K562 (cell line): ENCODE data around the gene NUDT1. TPM values are rescaled to one million over a fixed set of nuclear protein-coding genes. Genes with fewer than 3 reads are reported as not detected.

ENCODE experiments used
- ATAC-seq: fragments of 200-7000 bp; cut with Tn5 transposase; 3 replicates; pipeline ENCODE4 v1.9.1; 2020; ENCODE audit warnings: moderate library complexity
- BruUV-seq: library from RNA; stranded (reverse); fragments of 400-500 nt; replicated peaks from 2 replicates; lab custom pipeline; 2021; lab: Mats Ljungman, UMichigan
- CTCF ChIA-PET: fragments of 300-600 bp; formaldehyde crosslinking; extraction: SDS; loops from one replicate; lab custom pipeline; 2021; ENCODE audit warnings: low intra/inter-chr PET ratio; lab: Yijun Ruan, JAX
- POLR2A ChIA-PET: fragments of 300-600, 350-650 bp; sonication (Branson Sonifier 250); formaldehyde crosslinking; extraction: SDS; loops from one replicate; lab custom pipeline; 2021; ENCODE audit warnings: antibody characterized with exemption, inconsistent platforms; lab: Yijun Ruan, JAX
- DNase-seq, 4 experiments: peaks; one replicate each; pipeline versions ENCODE4 v3.0.0 to v3.0.0-alpha.2; 2011 to 2018; ENCODE audit warnings: low spot score in 3 of 4, mixed read lengths in 3 of 4; ENCODE audit errors: extremely low read depth in 1 of 4
- FAIRE-seq: peaks from 2 replicates; lab custom pipeline; 2011; peaks lifted over from hg19 to GRCh38; lab: Jason Lieb, UNC
- H2AFZ ChIP-seq: 2 replicates; pipeline ENCODE4 v1.6.0; 2011; ENCODE audit warnings: low read depth, low read length, control low read depth, inconsistent platforms
- H3K27ac ChIP-seq: fragments of 200-600 bp; 3 replicates; pipeline ENCODE4 v1.8.0; 2011; ENCODE audit warnings: low read depth, mild to moderate bottlenecking, control low read depth, inconsistent platforms, low read length, moderate library complexity, mixed read lengths; ENCODE audit errors: extremely low read depth
- H3K27me3 ChIP-seq, 2 experiments: fragments of 300-600 bp in 1 of 2; 2 replicates in 1 of 2; 3 replicates in 1 of 2; pipeline versions ENCODE4 v1.6.0 to v1.8.0; 2011; ENCODE audit warnings: inconsistent platforms in 2 of 2, low read length in 2 of 2, mild to moderate bottlenecking in 1 of 2, mixed read lengths in 1 of 2, moderate library complexity in 1 of 2; ENCODE audit not compliant: control insufficient read depth in 2 of 2, insufficient read depth in 2 of 2
- H3K36me3 ChIP-seq: fragments of 300-600 bp; 3 replicates; pipeline ENCODE4 v1.8.0; 2011; ENCODE audit warnings: mild to moderate bottlenecking, low read length, inconsistent platforms; ENCODE audit not compliant: control insufficient read depth, insufficient read depth
- H3K4me1 ChIP-seq, 2 experiments: fragments of 200-600 bp in 1 of 2; replicated peaks in 1 of 2; 2 replicates in 1 of 2; 3 replicates in 1 of 2; pipeline versions ENCODE4 v1.5.1 to v1.8.0; 2011; ENCODE audit warnings: inconsistent platforms in 2 of 2, low read length in 2 of 2, mild to moderate bottlenecking in 1 of 2, mixed read lengths in 1 of 2, moderate library complexity in 1 of 2; ENCODE audit not compliant: control insufficient read depth in 2 of 2, insufficient read depth in 2 of 2
- H3K4me2 ChIP-seq: 2 replicates; pipeline ENCODE4 v1.6.1; 2011; ENCODE audit warnings: low read length, control low read depth, inconsistent platforms, mixed read lengths; ENCODE audit not compliant: insufficient read depth
- H3K4me3 ChIP-seq: fragments of 200-600 bp; sonication (generic), shearing (Covaris generic); 2 replicates; pipeline ENCODE4 v1.5.1; 2016; ENCODE audit warnings: control low read depth, inconsistent platforms
- H3K79me2 ChIP-seq: fragments of 200-600 bp; 3 replicates; pipeline ENCODE4 v1.8.0; 2011; ENCODE audit warnings: low read length, inconsistent platforms; ENCODE audit not compliant: control insufficient read depth, insufficient read depth
- H3K9ac ChIP-seq, 2 experiments: 2 replicates each; pipeline versions ENCODE4 v1.6.0 to v1.6.1; 2011; ENCODE audit warnings: low read depth in 2 of 2, low read length in 2 of 2, control low read depth in 1 of 2, inconsistent platforms in 1 of 2, mild to moderate bottlenecking in 1 of 2, mixed read lengths in 1 of 2; ENCODE audit not compliant: insufficient read depth in 1 of 2
- H3K9me1 ChIP-seq: one replicate; pipeline ENCODE4 v1.6.0; 2011; ENCODE audit warnings: inconsistent platforms, mild to moderate bottlenecking, low read length, moderate library complexity; ENCODE audit not compliant: control insufficient read depth, insufficient read depth
- H3K9me3 ChIP-seq: replicated peaks from 2 replicates; pipeline ENCODE4 v1.5.1; 2011; ENCODE audit warnings: low read depth, low read length, inconsistent platforms; ENCODE audit not compliant: control insufficient read depth, insufficient read depth
- H4K20me1 ChIP-seq: replicated peaks from 2 replicates; pipeline ENCODE4 v1.6.1; 2011; ENCODE audit warnings: low read length, inconsistent platforms, mixed read lengths; ENCODE audit not compliant: control insufficient read depth, insufficient read depth
- BMI1 ChIP-seq: fragments of 150-350 bp; IDR thresholded peaks from 2 replicates; pipeline ENCODE4 v1.6.1; 2014; ENCODE audit warnings: low read length
- ETV5 ChIP-seq: sonication (generic); formaldehyde crosslinking; IDR thresholded peaks from 2 replicates; pipeline ENCODE4 v1.4.0; 2020; ENCODE audit warnings: low read depth, mild to moderate bottlenecking, missing genetic modification reagents
- GABPB2 ChIP-seq: fragments of 250-450 bp; sonication (Bioruptor Pico); conservative IDR thresholded peaks from 2 replicates; pipeline ENCODE4 v1.5.1; 2021; ENCODE audit warnings: mild to moderate bottlenecking
- HINFP ChIP-seq: fragments of 450-650 bp; conservative IDR thresholded peaks from 2 replicates; pipeline ENCODE4 v1.6.1; 2016; ENCODE audit warnings: missing genetic modification characterization, low read depth, mild to moderate bottlenecking, control low read depth, missing compliant biosample characterization
- HMGN3 ChIP-seq: IDR thresholded peaks from 2 replicates; pipeline ENCODE4 v1.6.1; 2011; ENCODE audit warnings: borderline replicate concordance, low read depth, mild to moderate bottlenecking, mixed read lengths, low read length; ENCODE audit not compliant: insufficient read length; ENCODE audit errors: extremely low read depth
- MLLT1 ChIP-seq, 2 experiments: fragments of 450-650 bp; IDR thresholded peaks; 2 replicates each; pipeline ENCODE4 v1.6.1; 2016
- MYNN ChIP-seq, 2 experiments: sonication (generic); formaldehyde crosslinking in 1 of 2; IDR thresholded peaks; 2 replicates each; pipeline versions ENCODE4 v1.5.0 to v1.6.1; 2016 to 2020; ENCODE audit warnings: antibody characterized with exemption in 1 of 2, missing genetic modification reagents in 1 of 2
- YY1 ChIP-seq, 3 experiments: IDR thresholded peaks; 2 replicates each; pipeline ENCODE4 v1.6.1; 2011; ENCODE audit warnings: low read length in 2 of 3, mild to moderate bottlenecking in 2 of 3, moderate library complexity in 2 of 3, borderline replicate concordance in 1 of 3, control low read depth in 1 of 3, low read depth in 1 of 3; ENCODE audit not compliant: insufficient read depth in 3 of 3, insufficient replicate concordance in 2 of 3, control insufficient read depth in 1 of 3, insufficient read length in 1 of 3; ENCODE audit errors: extremely low read depth in 1 of 3
- ZNF699 ChIP-seq: fragments of 250-450 bp; sonication (Bioruptor Pico); IDR thresholded peaks from 2 replicates; pipeline ENCODE4 v1.8.0; 2021; ENCODE audit warnings: mild to moderate bottlenecking, moderate library complexity; ENCODE audit not compliant: insufficient replicate concordance
- WGBS: fragments of 100-300 bp; shearing (Covaris generic); methylation state at CpG from one replicate; pipeline ENCODE4 v1.1.6; 2016; ENCODE audit warnings: low coverage, mixed read lengths; ENCODE audit not compliant: insufficient coverage; ENCODE audit errors: missing lambda C conversion rate; 5-methylcytosine and 5-hydroxymethylcytosine counted together
- in situ Hi-C: fragments of 300-500 bp; cut with MboI; formaldehyde crosslinking; loops from 4 replicates; pipeline ENCODE4 v1.15.0; 2018; ENCODE audit warnings: inconsistent platforms, mixed read lengths
- intact Hi-C: fragments of 100-400 bp; cut with micrococcal nuclease; formaldehyde crosslinking; loops from 2 replicates; pipeline ENCODE4 v1.14.2; 2022
- polyA plus RNA-seq, 8 experiments: library from polyadenylated mRNA; depleted of rRNA in 4 of 8; stranded (reverse) in 5 of 8; unstranded in 3 of 8; fragments of >200 nt; fragmentation: Nextera tagmentation in 2 of 8; fragmentation: Illumina TruSeq in 1 of 8; extraction: Ambion mirVana in 2 of 8; extraction: Trizol in 1 of 8; gene quantifications; 2 replicates each; pipeline versions ENCODE4 v1.2.1 to v1.2.3, GENCODE V29; 2011 to 2014; ENCODE audit warnings: inconsistent platforms in 1 of 8, missing spikeins in 1 of 8
- total RNA-seq, 7 experiments: library from RNA; depleted of rRNA in 6 of 7; stranded (reverse); fragments of >200 nt in 6 of 7; fragmentation: Illumina TruSeq in 2 of 7; extraction: Trizol in 2 of 7; gene quantifications; 2 replicates each; pipeline versions ENCODE4 v1.2.1 to v1.2.3, GENCODE V29; 2011 to 2021; ENCODE audit warnings: low replicate concordance in 1 of 7

The NUDT1 gene
- total and polyA plus RNA-seq, 9 of the 15 experiments (the other 6 are each of a cell fraction or from before 2014, with no cell fraction given), result 5.3 to 73.3 (median 29.6) TPM

GRCh38 chr7:2219606-2220005 lies 22.4 kb upstream of the NUDT1 start:
- intact Hi-C loops, result no loop called here
- POLR2A ChIA-PET, result no interaction called here
- Histone ChIP-seq H4K20me1 (no peaks in the 10 kb centered on the region; the same call in 1 of the 2 replicates), H3K4me1 (no peaks in the 10 kb centered on the region; a peak in 1 of 5 replicates), H3K27me3 (no peaks in the 10 kb centered on the region), H2AFZ (no peak overlapping the region), H3K36me3 (peaks cover 82% of the 10 kb centered on the region; the same call in 2 of the 3 replicates), H3K9ac (no peak overlapping the region), H3K9me1 (no peaks in the 10 kb centered on the region), H3K9me3 (no peaks in the 10 kb centered on the region)
- no peak for ATAC-seq
- no peak for DNase-seq
- CTCF ChIA-PET, result no interaction called here
- WGBS, result 98% methylated on average over 4 of the region's 8 CpGs
- TF ChIP-seq ETV5 (CRISPR knock-in tag) (no peak), GABPB2 (CRISPR knock-in tag) (no peak), MYNN (IDR thresholded peaks at IDR 0.05) (no peak), MYNN (CRISPR knock-in tag; IDR thresholded peaks at IDR 0.05) (no peak), YY1 (IDR thresholded peaks at IDR 0.05; ENCODE audit: borderline replicate concordance in 1 of 3, control insufficient read depth in 1 of 3, extremely low read depth in 1 of 3, insufficient read depth in 3 of 3, insufficient read length in 1 of 3, insufficient replicate concordance in 2 of 3, low read depth in 1 of 3, low read length in 2 of 3) (no peak), MLLT1 (IDR thresholded peaks at IDR 0.05) (no peak), HMGN3 (no peak), ZNF699 (CRISPR knock-in tag) (no peak), BMI1 (no peak), HINFP (tag) (no peak)
- TF ChIP-seq, all 486 proteins: peak for 0
- no TSS peak for BruUV-seq
- H3K79me2 ChIP-seq, result no peaks in the 10 kb centered on the region
- H3K27ac ChIP-seq, result no peak overlapping the region
- FAIRE-seq, result no peak
- in situ Hi-C loops, result no loop called here
- no peak overlapping the region for H3K4me3 ChIP-seq
- H3K4me2 ChIP-seq, result no peak overlapping the region
